AG09309 (cell line): Measurements from ENCODE around the gene KCTD1.

Source experiments
- DNase-seq: peaks from one replicate; pipeline ENCODE4 v3.0.0-alpha.2; 2010; ENCODE audit warnings: low read depth
- H3K4me3 ChIP-seq: 2 replicates; pipeline ENCODE4 v1.5.1; 2011; ENCODE audit warnings: mild to moderate bottlenecking, low read depth, low read length, moderate library complexity; ENCODE audit not compliant: control insufficient read depth
- TF ChIP-seq, protein P1 (sequence below): IDR thresholded peaks from 2 replicates; pipeline ENCODE4 v1.5.1; 2011; ENCODE audit warnings: mild to moderate bottlenecking, low read depth, low read length, inconsistent platforms; ENCODE audit not compliant: insufficient read depth, control insufficient read depth; ENCODE audit errors: missing control alignments

KCTD1 gene

DNA sequence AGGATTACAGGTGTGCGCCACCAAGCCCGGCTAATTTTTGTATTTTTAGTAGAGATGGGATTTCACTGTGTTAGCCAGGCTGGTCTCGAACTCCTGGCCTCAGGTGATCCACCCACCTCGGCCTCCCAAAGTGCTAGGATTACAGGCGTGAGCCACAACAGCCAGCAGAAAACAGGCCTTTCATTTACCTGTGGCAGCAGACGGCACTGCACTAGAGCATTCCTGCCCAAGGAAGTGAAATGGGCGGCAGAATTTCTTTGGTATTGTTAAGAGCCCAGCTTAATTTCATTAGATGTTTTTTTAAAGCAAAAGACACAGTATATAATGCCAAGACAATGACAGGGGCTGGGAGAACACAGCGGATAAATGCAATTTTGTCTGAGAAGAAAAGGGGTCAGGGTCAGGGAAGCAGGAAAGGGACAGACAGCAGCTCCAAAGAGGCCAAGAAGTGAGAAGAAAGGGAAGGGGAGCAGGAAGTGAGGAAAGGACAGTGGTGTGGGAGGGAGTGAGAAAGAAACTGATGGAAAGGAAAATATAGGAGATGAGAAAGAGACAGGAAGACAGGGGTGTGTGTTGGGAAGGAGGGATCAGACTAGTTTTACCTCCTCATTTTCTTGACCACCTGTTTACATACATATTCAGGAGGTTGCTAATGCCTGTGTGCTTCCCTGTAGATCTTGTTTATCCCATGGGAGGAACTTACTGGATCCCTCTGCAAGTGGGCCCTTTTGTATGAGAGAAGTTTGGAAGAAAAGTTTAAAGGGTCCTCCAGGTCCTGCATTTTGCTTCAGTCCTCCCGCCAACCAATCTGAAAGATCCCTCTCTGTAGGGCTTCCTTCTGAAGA is 32.5 kb downstream of the KCTD1 start:
- TF ChIP-seq, protein P1, sequence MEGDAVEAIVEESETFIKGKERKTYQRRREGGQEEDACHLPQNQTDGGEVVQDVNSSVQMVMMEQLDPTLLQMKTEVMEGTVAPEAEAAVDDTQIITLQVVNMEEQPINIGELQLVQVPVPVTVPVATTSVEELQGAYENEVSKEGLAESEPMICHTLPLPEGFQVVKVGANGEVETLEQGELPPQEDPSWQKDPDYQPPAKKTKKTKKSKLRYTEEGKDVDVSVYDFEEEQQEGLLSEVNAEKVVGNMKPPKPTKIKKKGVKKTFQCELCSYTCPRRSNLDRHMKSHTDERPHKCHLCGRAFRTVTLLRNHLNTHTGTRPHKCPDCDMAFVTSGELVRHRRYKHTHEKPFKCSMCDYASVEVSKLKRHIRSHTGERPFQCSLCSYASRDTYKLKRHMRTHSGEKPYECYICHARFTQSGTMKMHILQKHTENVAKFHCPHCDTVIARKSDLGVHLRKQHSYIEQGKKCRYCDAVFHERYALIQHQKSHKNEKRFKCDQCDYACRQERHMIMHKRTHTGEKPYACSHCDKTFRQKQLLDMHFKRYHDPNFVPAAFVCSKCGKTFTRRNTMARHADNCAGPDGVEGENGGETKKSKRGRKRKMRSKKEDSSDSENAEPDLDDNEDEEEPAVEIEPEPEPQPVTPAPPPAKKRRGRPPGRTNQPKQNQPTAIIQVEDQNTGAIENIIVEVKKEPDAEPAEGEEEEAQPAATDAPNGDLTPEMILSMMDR, result no peak
- no peak for DNase-seq
- H3K4me3 ChIP-seq, result no peak overlapping the region

DNA sequence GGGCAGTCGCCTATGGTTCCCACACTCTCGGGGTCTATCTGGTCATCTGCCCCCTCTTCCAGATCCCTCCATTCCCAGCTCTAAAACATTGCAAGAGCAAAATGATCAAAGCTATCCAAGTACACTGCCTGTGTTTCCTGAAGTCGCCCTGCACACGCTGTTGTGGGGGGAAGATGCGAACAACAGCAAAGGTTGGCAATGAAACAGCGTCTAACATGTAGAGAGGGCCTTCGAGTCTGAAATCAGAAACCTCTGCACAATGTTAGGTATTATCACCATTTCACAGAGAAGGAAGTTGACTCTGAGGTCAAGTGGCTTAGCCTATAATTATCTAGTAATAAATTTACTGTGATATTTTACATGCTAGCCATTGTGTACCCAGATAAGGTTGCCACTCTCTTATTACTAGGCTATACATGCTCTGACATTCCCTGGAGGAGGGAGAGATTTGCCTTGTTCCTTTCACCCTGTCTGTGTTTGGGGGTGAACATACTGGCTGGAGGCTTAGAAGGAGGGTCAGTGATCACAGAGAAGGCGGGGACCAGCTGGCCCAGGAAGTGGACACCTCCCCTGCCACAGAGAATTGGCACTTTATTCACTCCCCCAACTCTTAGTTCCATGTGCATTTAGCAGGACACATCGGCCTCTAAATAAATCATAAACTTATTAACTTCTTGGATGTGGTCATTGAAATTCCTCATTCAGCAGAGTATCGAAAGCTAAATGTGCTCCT is 36.8 kb downstream of the KCTD1 start:
- H3K4me3 ChIP-seq, result no peak overlapping the region
- DNase-seq, result no peak

DNA sequence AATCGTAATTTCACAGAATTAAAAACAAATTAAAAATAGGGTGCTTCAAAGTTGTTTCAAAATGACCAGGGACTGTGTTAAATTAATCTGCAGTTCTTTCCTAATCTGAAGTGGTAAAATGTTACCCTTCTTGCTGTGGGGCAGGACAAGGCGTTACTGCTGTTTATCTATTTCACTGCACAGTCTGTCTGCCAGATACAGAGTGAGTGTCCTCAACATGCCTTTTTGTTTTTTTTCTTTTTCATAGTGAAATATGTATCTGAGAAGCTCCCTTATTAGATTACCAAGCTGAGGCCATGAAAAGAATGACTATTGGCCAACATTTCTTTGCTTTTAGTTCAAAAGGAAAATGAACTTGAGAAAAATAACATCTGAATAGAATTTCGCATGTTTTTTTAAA is 38.0 kb downstream of the KCTD1 start:
- no peak overlapping the region for H3K4me3 ChIP-seq
- DNase-seq, result no peak
- TF ChIP-seq, protein P1, result no peak

More for the DNA sequence above, 36.8 kb downstream of the KCTD1 start:
- TF ChIP-seq, protein P1, result no peak

DNA sequence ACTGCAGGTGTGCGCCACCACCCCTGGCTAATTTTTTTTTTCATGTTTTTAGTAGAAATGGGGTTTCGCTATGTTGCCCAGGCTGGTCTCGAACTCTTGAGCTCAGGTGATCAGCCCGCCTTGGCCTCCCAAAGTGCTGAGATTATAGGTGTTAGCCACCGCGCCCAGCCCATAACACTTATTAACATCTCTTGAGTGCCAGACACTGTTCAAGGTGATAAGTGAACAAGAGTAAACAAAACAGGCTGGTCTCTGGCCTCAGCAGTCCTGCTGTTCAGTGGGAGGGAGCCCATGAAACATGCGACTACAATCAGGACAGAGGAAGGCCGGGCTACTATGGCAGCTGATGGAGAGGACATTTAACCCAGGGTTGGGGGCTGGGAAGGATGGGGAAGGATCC is 42.3 kb downstream of the KCTD1 start:
- no peak overlapping the region for H3K4me3 ChIP-seq
- no peak for DNase-seq
- TF ChIP-seq, protein P1, result no peak

DNA sequence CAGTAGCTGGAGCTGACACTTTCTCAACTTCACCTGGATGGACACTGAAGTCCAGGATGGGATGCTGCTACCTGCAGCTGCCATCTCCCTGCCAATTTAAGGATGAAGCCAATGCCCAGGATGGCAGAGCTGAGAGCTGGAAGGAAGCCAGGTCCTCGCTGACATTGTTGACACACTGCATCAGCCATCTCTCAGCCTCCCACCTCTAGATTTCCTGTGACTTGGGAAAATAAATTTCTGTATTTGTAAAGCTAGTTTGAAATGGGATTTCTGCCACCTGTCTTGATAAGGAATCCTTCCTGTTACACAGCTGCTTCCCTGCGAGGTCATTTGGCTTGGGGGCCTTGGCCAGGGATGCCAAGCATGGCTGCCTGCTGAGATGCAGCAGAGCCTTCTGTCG is 43.5 kb downstream of the KCTD1 start:
- TF ChIP-seq, protein P1, result no peak
- no peak for DNase-seq
- no peak overlapping the region for H3K4me3 ChIP-seq

DNA sequence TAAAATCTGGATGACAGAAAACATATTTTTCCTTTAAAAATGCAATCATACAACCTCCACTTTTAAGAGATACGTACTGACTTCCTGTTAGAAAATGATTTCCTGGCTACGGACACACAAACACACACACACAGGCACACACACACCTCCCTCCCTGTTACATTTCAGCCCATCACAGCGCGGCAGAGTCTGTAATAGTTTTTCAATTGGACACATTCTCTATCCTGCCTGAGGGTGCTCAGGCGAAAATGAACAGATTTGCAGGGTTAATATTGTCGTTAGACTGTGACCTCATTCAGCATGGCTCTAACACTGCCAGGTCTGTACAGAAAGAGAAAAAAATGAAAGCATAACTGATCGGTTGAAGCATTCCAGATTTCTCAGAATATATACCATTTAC is 45.0 kb downstream of the KCTD1 start:
- no peak overlapping the region for H3K4me3 ChIP-seq
- no peak for DNase-seq
- TF ChIP-seq, protein P1, result no peak
